HEK293 (cell line): ENCODE measurements around the gene HEPACAM.

ENCODE experiments used
- CTCF ChIA-PET: fragments of 350-600 bp; formaldehyde crosslinking; extraction: SDS; loops from one replicate; lab custom pipeline; 2021; ENCODE audit warnings: antibody characterized with exemption; lab: Yijun Ruan, JAX
- POLR2A ChIA-PET: fragments of 300-600 bp; formaldehyde crosslinking; extraction: SDS; loops from one replicate; lab custom pipeline; 2020; ENCODE audit warnings: antibody characterized with exemption, inconsistent platforms; lab: Yijun Ruan, JAX
- H3K27ac ChIP-seq: fragments of 200-500 bp; sonication (Bioruptor generic); 2 replicates; pipeline ENCODE4 v1.5.1; 2014; ENCODE audit warnings: low read depth, low read length, control low read depth, inconsistent platforms; ENCODE audit errors: extremely low read depth
- H3K36me3 ChIP-seq, 2 experiments: fragments of 200-500 bp in 1 of 2; sonication (Bioruptor generic) in 1 of 2; 1 replicate in 1 of 2; 2 replicates in 1 of 2; pipeline ENCODE4 v1.5.1; 2014 to 2017; ENCODE audit warnings: inconsistent platforms in 2 of 2, low read length in 2 of 2; ENCODE audit not compliant: control insufficient read depth in 2 of 2, insufficient read depth in 1 of 2
- H3K4me1 ChIP-seq: fragments of 200-500 bp; sonication (Bioruptor generic); 2 replicates; pipeline ENCODE4 v1.5.1; 2014; ENCODE audit warnings: mild to moderate bottlenecking, low read length, inconsistent platforms; ENCODE audit not compliant: control insufficient read depth, insufficient read depth
- H3K4me3 ChIP-seq: 2 replicates; pipeline ENCODE4 v1.5.1; 2011; ENCODE audit warnings: low read depth, mild to moderate bottlenecking, control low read depth, low read length, moderate library complexity
- H3K9me3 ChIP-seq: fragments of 200-500 bp; sonication (Bioruptor generic); 2 replicates; pipeline ENCODE4 v1.5.1; 2014; ENCODE audit warnings: low read depth, low read length, inconsistent platforms; ENCODE audit not compliant: control insufficient read depth, insufficient read depth
- BCL11A ChIP-seq: fragments of 450-650 bp; formaldehyde crosslinking; IDR thresholded peaks from 2 replicates; pipeline ENCODE4 v1.5.1; 2016; ENCODE audit warnings: low read depth, missing biosample characterization, missing genetic modification characterization
- GLIS1 ChIP-seq: fragments of 450-650 bp; formaldehyde crosslinking; IDR thresholded peaks from 2 replicates; pipeline ENCODE4 v1.5.1; 2016; ENCODE audit warnings: missing biosample characterization, missing genetic modification characterization
- GLIS2 ChIP-seq: fragments of 450-650 bp; formaldehyde crosslinking; IDR thresholded peaks from 2 replicates; pipeline ENCODE4 v1.5.1; 2016; ENCODE audit warnings: missing biosample characterization, missing genetic modification characterization
- HOXC10 ChIP-seq: sonication (generic); formaldehyde crosslinking; IDR thresholded peaks from 2 replicates; pipeline ENCODE4 v1.8.1; 2023; ENCODE audit warnings: mild to moderate bottlenecking, missing genetic modification reagents
- KLF16 ChIP-seq: fragments of 450-650 bp; formaldehyde crosslinking; IDR thresholded peaks from 2 replicates; pipeline ENCODE4 v1.5.1; 2017; ENCODE audit warnings: missing biosample characterization, missing genetic modification characterization
- ZBTB20 ChIP-seq: fragments of 450-650 bp; formaldehyde crosslinking; IDR thresholded peaks from 2 replicates; pipeline ENCODE4 v1.5.1; 2016; ENCODE audit warnings: missing biosample characterization, missing genetic modification characterization
- ZBTB21 ChIP-seq: fragments of 450-650 bp; formaldehyde crosslinking; IDR thresholded peaks from 2 replicates; pipeline ENCODE4 v1.5.1; 2017; ENCODE audit warnings: missing biosample characterization, missing genetic modification characterization
- ZNF133 ChIP-seq: fragments of 450-650 bp; formaldehyde crosslinking; IDR thresholded peaks from 2 replicates; pipeline ENCODE4 v1.5.1; 2016; ENCODE audit warnings: missing biosample characterization, missing genetic modification characterization
- ZNF169 ChIP-seq: fragments of 450-650 bp; formaldehyde crosslinking; IDR thresholded peaks from 2 replicates; pipeline ENCODE4 v1.5.1; 2016; ENCODE audit warnings: missing biosample characterization, missing genetic modification characterization
- ZNF175 ChIP-seq: fragments of 450-650 bp; formaldehyde crosslinking; IDR thresholded peaks from 2 replicates; pipeline ENCODE4 v1.5.1; 2016; ENCODE audit warnings: missing biosample characterization, missing genetic modification characterization
- ZNF24 ChIP-seq: fragments of 450-650 bp; formaldehyde crosslinking; IDR thresholded peaks from 2 replicates; pipeline ENCODE4 v1.5.1; 2016; ENCODE audit warnings: missing biosample characterization, missing genetic modification characterization
- ZNF274 ChIP-seq, 2 experiments: fragments of 200-500 bp in 1 of 2; fragments of 450-650 bp in 1 of 2; sonication (Bioruptor generic) in 1 of 2; formaldehyde crosslinking in 1 of 2; IDR thresholded peaks; 2 replicates each; pipeline versions ENCODE4 v1.5.1 to v1.6.1; 2014 to 2016; ENCODE audit warnings: borderline replicate concordance in 1 of 2, inconsistent platforms in 1 of 2, low read length in 1 of 2, missing biosample characterization in 1 of 2, missing genetic modification characterization in 1 of 2
- ZNF404 ChIP-seq: fragments of 450-650 bp; formaldehyde crosslinking; IDR thresholded peaks from 2 replicates; pipeline ENCODE4 v1.5.1; 2017; ENCODE audit warnings: missing biosample characterization, missing genetic modification characterization
- ZNF544 ChIP-seq: fragments of 450-650 bp; formaldehyde crosslinking; IDR thresholded peaks from 2 replicates; pipeline ENCODE4 v1.5.0; 2017; ENCODE audit warnings: missing biosample characterization, missing genetic modification characterization
- ZNF555 ChIP-seq: fragments of 450-650 bp; formaldehyde crosslinking; conservative IDR thresholded peaks from 2 replicates; pipeline ENCODE4 v1.5.1; 2017; ENCODE audit warnings: missing biosample characterization, mild to moderate bottlenecking, missing genetic modification characterization, inconsistent platforms
- ZNF560 ChIP-seq: fragments of 450-650 bp; formaldehyde crosslinking; IDR thresholded peaks from 2 replicates; pipeline ENCODE4 v1.5.1; 2017; ENCODE audit warnings: missing biosample characterization, missing genetic modification characterization, borderline replicate concordance
- ZNF785 ChIP-seq: fragments of 450-650 bp; formaldehyde crosslinking; IDR thresholded peaks from 2 replicates; pipeline ENCODE4 v1.5.1; 2016; ENCODE audit warnings: missing biosample characterization, missing genetic modification characterization
- ZNF791 ChIP-seq: fragments of 450-650 bp; formaldehyde crosslinking; IDR thresholded peaks from 2 replicates; pipeline ENCODE4 v1.5.1; 2016; ENCODE audit warnings: missing biosample characterization, missing genetic modification characterization
- TF ChIP-seq, protein P1 (sequence below): fragments of 450-650 bp; formaldehyde crosslinking; IDR thresholded peaks from 2 replicates; pipeline ENCODE4 v1.5.1; 2016; ENCODE audit warnings: missing biosample characterization, missing genetic modification characterization
- TF ChIP-seq, protein P2 (sequence below): fragments of 450-650 bp; formaldehyde crosslinking; IDR thresholded peaks from 2 replicates; pipeline ENCODE4 v1.5.1; 2016; ENCODE audit warnings: missing biosample characterization, missing genetic modification characterization
- TF ChIP-seq, protein P3 (sequence below): fragments of 450-650 bp; formaldehyde crosslinking; IDR thresholded peaks from 2 replicates; pipeline ENCODE4 v1.5.0; 2017; ENCODE audit warnings: missing biosample characterization, missing genetic modification characterization, borderline replicate concordance
- TF ChIP-seq, protein P4 (sequence below): fragments of 450-650 bp; formaldehyde crosslinking; IDR thresholded peaks from 2 replicates; pipeline ENCODE4 v1.5.1; 2017; ENCODE audit warnings: missing biosample characterization, missing genetic modification characterization
- TF ChIP-seq, protein P5 (sequence below): fragments of 450-650 bp; formaldehyde crosslinking; IDR thresholded peaks from 2 replicates; pipeline ENCODE4 v1.5.1; 2016; ENCODE audit warnings: missing biosample characterization, missing genetic modification characterization

HEPACAM gene

DNA sequence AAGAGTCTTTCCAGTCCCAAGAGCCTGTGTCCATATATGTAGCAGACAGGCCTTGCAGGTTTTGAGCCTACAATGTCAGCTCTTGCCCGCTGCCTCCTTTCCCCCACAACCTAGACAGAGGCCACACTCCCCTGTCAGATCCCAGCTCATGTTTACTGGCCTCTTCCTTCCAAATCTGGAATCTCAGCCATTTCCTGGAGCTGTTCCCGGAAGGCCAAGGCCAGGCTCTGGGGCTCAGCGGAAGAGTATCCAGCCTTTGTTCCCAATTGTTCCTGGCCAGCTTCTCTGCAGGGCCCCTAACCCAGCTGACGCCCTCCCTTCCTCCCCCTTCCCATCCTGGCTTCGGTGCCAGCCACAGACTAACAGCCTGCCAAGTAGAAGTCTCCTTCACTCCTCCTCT is 37.1 kb downstream of the HEPACAM start:
- Histone ChIP-seq H3K4me3 (no peak overlapping the region), H3K4me1 (no peaks in the 10 kb centered on the region), H3K27ac (no peak overlapping the region), H3K36me3 (no peaks in the 10 kb centered on the region), H3K9me3 (no peaks in the 10 kb centered on the region)
- POLR2A ChIA-PET: interaction anchor here (2.6 kb wide), 1 partner anchor 22 kb away, joined by 12 read pairs; no protein-coding TSS in a partner anchor
- CTCF ChIA-PET: interaction anchor here (0.7 to 1.7 kb wide), 4 partner anchors 14 to 535 kb away, joined by 3 to 8 read pairs (median 4); no protein-coding TSS in a partner anchor
- TF ChIP-seq, protein P1, sequence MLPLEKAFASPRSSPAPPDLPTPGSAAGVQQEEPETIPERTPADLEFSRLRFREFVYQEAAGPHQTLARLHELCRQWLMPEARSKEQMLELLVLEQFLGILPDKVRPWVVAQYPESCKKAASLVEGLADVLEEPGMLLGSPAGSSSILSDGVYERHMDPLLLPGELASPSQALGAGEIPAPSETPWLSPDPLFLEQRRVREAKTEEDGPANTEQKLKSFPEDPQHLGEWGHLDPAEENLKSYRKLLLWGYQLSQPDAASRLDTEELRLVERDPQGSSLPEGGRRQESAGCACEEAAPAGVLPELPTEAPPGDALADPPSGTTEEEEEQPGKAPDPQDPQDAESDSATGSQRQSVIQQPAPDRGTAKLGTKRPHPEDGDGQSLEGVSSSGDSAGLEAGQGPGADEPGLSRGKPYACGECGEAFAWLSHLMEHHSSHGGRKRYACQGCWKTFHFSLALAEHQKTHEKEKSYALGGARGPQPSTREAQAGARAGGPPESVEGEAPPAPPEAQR (tag by site-specific recombination): no peak
- TF ChIP-seq ZNF791 (tag by site-specific recombination): no peak
- TF ChIP-seq HOXC10 (CRISPR knock-in tag): no peak

DNA sequence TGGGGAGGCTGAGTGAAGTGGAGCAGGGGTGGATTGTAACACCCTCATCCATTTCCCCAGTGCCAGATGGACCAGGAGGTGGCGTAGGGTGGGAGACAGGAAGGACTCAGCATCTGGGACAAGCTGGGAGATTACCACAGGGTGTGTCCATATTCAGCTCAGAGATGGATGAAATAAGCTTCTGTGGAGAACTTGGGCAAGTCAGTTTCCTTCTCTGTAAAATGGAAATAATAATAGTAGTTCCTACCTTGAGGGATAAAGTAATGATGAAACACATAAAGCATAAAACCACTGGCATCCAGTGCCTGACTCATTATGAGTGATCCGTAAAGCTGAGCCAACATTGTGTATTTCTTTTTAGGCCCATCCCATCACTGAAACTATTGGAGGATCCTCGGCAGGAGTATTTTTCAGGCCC is 37.6 kb downstream of the HEPACAM start:
- H3K4me1 ChIP-seq: no peaks in the 10 kb centered on the region
- POLR2A ChIA-PET: interaction anchor here (2.6 kb wide), 1 partner anchor 22 kb away, joined by 12 read pairs; no protein-coding TSS in a partner anchor
- no peak overlapping the region for H3K4me3 ChIP-seq
- CTCF ChIA-PET: interaction anchor here (0.7 to 1.7 kb wide), 3 partner anchors 22 to 536 kb away, joined by 3 to 8 read pairs (median 3); no protein-coding TSS in a partner anchor
- H3K36me3 ChIP-seq: no peaks in the 10 kb centered on the region
- H3K27ac ChIP-seq: no peak overlapping the region
- H3K9me3 ChIP-seq: no peaks in the 10 kb centered on the region
- TF ChIP-seq KLF16 (tag by site-specific recombination) (no peak), BCL11A (tag by site-specific recombination) (no peak), ZNF133 (no peak), ZNF169 (tag by site-specific recombination) (no peak), ZNF785 (tag by site-specific recombination) (no peak), GLIS1 (tag by site-specific recombination) (no peak), GLIS2 (tag by site-specific recombination) (no peak)
- TF ChIP-seq, protein P2, sequence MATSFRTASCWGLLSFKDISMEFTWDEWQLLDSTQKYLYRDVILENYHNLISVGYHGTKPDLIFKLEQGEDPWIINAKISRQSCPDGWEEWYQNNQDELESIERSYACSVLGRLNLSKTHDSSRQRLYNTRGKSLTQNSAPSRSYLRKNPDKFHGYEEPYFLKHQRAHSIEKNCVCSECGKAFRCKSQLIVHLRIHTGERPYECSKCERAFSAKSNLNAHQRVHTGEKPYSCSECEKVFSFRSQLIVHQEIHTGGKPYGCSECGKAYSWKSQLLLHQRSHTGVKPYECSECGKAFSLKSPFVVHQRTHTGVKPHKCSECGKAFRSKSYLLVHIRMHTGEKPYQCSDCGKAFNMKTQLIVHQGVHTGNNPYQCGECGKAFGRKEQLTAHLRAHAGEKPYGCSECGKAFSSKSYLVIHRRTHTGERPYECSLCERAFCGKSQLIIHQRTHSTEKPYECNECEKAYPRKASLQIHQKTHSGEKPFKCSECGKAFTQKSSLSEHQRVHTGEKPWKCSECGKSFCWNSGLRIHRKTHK (tag by site-specific recombination): no peak

DNA sequence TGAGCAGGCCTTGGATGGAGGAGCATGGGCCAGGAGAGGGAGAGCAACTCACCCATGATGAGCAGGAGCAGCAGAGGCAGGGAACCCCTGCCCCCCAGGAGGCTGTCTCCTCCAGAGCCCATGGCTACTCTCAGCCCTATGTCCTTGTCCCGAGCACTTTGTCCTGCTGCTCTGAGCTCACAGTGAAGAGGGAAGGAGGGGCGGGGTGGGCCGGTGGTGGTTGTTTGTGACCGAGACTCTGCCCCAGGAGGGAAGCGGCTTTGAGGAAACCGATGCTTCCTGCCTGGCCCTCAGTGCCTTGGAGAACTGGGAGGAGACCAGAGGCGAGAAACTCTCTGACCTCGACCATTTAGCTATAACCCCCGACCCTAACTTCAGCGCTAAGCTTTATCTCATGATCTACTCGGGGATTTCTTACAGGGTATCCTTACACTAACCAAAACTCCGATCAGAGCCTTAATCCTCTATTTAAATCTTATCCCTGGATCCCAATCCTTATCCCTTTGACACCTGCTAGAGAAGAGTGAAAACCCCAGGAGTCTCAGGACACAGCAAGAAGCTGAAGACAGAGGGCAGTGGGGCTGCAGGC is 38.1 kb downstream of the HEPACAM start, which contains the start of gene ROBO4:
Gene ROBO4 (minus strand): TSS at position 192 of the 589 bp plus-strand sequence. CDS start 70 bp downstream, at position 122.
- no peaks in the 10 kb centered on the region for H3K4me1 ChIP-seq
- H3K36me3 ChIP-seq: no peaks in the 10 kb centered on the region
- H3K27ac ChIP-seq: no peak within 1 kb of the TSS
- no peak within 1 kb of the TSS for H3K4me3 ChIP-seq
- no peaks in the 10 kb centered on the region for H3K9me3 ChIP-seq
- POLR2A ChIA-PET: interaction anchor here (2.6 kb wide), 1 partner anchor 21 kb away, joined by 12 read pairs; no protein-coding TSS in a partner anchor
- CTCF ChIA-PET: interaction anchor here (0.6 to 1.7 kb wide), 3 partner anchors 21 to 245 kb away, joined by 3 to 8 read pairs (median 3); no protein-coding TSS in a partner anchor
- no peak for TF ChIP-seq ZNF404 (tag by site-specific recombination)
- TF ChIP-seq, protein P3, sequence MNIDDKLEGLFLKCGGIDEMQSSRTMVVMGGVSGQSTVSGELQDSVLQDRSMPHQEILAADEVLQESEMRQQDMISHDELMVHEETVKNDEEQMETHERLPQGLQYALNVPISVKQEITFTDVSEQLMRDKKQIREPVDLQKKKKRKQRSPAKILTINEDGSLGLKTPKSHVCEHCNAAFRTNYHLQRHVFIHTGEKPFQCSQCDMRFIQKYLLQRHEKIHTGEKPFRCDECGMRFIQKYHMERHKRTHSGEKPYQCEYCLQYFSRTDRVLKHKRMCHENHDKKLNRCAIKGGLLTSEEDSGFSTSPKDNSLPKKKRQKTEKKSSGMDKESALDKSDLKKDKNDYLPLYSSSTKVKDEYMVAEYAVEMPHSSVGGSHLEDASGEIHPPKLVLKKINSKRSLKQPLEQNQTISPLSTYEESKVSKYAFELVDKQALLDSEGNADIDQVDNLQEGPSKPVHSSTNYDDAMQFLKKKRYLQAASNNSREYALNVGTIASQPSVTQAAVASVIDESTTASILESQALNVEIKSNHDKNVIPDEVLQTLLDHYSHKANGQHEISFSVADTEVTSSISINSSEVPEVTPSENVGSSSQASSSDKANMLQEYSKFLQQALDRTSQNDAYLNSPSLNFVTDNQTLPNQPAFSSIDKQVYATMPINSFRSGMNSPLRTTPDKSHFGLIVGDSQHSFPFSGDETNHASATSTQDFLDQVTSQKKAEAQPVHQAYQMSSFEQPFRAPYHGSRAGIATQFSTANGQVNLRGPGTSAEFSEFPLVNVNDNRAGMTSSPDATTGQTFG (tag by site-specific recombination): no peak
- TF ChIP-seq HOXC10 (CRISPR knock-in tag): no peak
- no peak for TF ChIP-seq ZNF555
- no peak for TF ChIP-seq ZNF560 (tag by site-specific recombination)
- TF ChIP-seq ZNF544 (tag by site-specific recombination): no peak
- TF ChIP-seq, protein P4, sequence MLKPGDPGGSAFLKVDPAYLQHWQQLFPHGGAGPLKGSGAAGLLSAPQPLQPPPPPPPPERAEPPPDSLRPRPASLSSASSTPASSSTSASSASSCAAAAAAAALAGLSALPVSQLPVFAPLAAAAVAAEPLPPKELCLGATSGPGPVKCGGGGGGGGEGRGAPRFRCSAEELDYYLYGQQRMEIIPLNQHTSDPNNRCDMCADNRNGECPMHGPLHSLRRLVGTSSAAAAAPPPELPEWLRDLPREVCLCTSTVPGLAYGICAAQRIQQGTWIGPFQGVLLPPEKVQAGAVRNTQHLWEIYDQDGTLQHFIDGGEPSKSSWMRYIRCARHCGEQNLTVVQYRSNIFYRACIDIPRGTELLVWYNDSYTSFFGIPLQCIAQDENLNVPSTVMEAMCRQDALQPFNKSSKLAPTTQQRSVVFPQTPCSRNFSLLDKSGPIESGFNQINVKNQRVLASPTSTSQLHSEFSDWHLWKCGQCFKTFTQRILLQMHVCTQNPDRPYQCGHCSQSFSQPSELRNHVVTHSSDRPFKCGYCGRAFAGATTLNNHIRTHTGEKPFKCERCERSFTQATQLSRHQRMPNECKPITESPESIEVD: no peak
- no peak for TF ChIP-seq ZNF274 (IDR thresholded peaks at IDR 0.05; ENCODE audit: low read length)
- TF ChIP-seq ZNF274 (tag by site-specific recombination; IDR thresholded peaks at IDR 0.05; ENCODE audit: borderline replicate concordance): no peak
- no peak for TF ChIP-seq ZNF169 (tag by site-specific recombination)
- TF ChIP-seq ZNF175 (tag by site-specific recombination): no peak
- no peak for TF ChIP-seq ZBTB21 (tag by site-specific recombination)
- no peak for TF ChIP-seq ZNF24
- no peak for TF ChIP-seq ZBTB20 (tag by site-specific recombination)
- TF ChIP-seq, protein P5, sequence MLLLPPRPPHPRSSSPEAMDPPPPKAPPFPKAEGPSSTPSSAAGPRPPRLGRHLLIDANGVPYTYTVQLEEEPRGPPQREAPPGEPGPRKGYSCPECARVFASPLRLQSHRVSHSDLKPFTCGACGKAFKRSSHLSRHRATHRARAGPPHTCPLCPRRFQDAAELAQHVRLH (tag by site-specific recombination): no peak
- no peak for TF ChIP-seq ZNF791 (tag by site-specific recombination)
